ENCODE data around the gene METTL15.
"Not testable (repeated sequence)": the region's sequence is repeated elsewhere in the genome, so short reads cannot be mapped to it uniquely, and the experiment has no call there.

The METTL15 gene

DNA sequence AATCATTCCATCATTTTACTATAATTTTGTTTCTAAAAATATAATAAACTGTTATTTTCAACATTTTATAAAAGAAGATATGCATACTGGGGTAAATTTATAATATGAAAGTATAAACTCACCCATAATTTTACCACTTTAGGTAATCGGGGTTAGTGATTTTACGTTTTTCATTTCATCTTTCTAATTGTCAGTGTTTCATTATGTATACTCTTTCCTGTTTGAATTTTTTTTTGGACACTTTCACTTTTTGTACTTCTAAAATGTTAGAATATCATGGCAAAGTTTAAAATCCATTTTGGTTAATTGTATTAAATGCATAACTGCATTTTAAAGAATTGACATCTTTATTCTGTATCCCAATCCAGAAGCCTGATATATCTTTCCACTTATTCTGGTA is 115.8 kb downstream of the METTL15 start:
- no peak for DNase-seq

DNA sequence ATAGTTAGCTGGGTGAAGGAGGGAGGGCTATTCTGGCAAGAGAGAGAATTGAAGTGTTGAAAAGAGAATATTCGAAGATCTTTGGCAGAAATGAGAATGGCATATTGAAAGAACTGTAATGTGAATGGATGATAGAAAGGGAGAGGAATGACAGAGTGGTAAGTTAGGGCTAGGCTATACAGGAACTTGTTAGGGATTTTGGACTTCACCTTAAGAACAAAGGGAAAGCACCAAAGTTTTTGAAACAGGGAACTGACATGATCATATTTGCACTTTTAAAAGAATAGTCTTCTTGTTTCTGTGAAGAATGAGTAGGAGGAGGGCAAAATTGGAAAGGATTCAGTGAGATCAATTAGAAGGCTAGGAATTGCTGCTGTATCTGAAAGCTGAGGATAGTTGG is 119.3 kb downstream of the METTL15 start:
- no peak for DNase-seq

DNA sequence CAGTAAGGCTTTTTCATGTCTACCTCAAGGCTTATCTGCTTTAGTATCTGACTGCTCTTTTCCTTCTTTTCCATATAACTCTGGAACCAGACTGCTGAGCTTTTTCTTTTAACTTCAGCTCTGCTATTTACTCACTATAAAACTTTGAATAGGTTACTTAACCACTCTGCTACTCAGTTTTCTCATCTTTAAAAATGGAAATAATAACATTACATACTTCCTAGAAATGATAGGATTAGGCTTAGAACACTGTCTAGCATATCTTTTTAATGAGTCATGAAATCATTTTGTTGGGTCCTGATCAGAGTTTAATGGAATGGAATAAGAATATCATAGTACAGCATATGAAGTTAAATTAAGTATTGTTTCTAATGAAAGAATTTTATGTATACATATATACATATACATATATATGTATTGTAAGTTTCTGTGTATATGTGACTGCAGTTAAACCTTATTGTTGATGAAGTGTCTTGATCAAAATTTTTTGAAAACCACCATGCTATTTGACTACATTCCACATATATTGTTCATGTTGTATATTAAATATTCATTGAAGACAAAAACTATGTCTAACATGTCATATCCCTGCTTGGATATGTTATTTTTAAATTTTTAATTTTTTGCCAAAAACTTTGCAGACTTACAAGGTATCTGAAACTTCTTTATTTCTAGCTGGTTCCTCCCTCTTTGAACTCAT is 120.2 kb downstream of the METTL15 start:
- no peak for DNase-seq

DNA sequence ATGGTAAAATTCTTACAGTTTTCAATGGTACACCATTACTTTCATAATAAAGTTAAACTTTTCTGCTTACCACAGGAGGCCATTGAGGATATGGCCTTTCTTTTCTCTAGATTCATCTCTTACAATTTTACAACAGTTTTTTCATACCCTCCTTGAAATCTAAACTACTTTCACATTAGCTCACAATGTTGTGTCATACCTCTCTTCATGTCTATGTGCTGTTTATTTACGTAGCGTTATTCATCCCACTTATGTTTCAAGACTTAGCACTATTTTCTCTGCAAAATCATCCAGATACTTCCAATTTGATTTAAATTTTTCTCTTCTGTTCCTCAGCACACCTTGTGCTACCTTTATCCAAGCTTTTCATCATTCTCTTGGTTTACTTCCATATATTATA is 123.3 kb downstream of the METTL15 start:
- no peak for DNase-seq

DNA sequence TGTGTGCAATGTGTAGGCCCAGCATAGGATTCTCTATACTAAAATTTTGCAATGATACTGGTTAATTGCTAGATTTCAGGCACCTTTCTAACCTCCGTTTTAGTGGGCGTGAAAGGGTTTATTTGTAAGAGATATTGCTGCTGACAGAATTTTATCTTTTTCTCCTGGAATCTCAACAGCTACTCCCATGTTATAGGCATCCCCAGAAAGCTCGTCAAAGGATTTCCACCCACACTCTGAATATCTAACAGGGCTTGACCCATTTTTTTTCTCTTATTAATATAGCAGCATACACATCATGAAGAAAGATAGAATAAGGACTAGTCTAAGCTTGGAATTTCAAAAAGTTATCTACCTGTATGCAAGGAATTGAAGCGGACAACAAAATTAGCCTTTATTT is 124.5 kb downstream of the METTL15 start:
- DNase-seq: no peak

DNA sequence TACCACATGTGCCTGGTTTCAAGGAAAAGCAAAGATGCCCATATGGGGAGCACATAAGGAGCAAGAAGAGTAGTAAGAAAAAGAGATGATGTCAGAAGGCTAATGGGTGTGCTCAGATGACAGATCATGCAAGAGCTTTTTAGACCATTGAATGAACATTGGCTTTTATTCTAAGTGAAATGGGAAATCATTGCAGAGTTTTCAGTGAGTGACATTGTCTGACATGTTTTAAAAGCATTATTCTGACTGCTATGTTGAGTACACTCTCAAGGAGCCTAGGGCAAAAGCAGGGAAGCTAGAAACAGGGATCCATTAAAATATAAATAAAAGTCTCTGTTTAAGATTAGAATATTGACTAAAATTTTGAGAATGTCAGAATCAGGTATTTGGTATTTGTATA is 133.6 kb downstream of the METTL15 start:
- DNase-seq: no peak

DNA sequence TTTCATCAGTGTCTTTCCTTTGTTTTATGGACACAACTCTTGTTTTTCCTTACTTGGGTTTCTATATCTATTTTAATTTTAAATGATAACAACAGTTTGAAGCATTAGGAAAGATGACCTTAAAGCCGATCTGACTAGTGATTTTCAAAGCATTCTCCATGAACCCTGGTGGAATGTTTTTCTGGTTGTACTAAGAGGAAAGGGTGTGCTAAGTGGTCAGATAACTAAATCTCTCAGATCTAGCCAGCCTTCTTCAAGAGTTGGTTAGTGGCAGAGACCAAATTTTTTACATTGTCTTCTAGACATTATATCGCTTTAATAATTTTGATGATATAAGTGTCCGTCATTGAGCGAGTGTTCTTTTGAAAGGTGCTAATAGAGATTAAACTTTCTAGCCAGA is 134.4 kb downstream of the METTL15 start:
- no peak for DNase-seq

DNA sequence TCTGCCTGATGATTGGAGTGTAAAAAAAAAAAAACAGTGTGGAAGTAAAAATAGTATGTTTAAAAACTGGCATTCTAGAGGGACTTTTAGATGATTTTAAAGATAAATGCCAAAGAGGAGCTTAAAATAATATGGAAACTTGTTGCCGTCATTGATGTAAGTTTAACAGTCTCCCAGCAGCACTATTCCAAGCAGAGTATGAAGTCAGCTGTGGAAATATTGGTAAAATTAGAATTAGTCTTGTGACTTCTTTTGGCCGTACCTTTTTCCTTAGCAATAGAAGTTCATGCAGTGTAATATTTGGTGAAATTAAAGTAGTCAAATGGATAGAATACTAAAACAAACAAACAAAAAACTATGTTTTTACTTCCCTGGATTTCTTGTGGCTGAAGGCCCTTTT is 134.9 kb downstream of the METTL15 start:
- DNase-seq: no peak

DNA sequence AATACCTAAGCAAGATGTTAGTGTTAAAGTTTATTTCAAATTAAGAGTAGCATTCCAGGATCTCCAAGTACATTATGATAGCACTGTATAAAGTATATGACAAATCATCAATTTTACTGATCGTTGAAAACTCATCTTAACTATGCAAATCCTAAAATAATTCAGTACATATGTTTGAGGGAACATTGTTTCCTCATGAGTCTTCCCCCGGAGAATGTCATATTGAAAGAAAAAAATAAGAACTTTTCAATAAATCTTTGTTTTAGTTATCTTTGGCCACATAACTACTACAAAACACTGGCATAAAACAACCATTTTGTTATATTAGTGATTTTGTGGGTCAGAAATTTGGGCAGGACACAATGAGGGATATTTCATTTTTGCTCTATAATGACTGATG is 135.4 kb downstream of the METTL15 start:
- DNase-seq: no peak

DNA sequence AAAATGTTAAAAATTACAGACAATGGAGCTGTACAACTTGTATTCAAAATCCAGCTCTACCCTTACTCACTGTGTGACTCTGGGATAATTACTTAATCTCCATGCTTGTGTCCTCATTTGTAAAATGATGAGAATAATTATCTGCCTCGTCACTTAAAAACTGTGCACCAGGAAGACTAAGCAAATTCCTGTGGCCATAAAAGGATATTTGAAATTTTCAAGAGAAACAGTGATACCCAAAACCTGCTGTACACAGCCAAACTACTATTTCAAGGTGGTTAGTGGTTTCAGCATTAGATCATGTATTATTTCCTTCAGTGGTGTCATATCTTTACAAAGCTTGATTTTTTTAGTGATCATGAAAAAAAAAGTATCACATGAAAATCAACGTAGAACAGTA is 136.9 kb downstream of the METTL15 start:
- DNase-seq: no peak

DNA sequence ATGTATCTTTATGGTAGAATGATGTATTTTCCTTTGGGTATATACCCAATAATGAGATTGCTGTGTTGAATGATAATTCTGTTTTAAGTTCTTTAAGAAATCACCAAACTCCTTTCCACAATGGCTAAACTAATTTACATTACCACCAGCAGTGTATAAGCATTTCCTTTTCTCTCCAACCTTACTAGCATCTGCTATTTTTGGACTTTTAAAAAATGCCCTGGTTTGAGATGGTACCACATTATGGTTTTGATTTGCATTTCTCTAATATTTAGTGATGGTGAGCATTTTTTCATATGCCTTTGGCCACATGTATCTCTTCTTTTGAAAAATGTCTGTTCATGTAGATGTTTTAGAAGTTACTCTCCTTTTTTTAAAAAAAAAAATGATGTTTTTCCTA is 142.0 kb downstream of the METTL15 start:
- no peak for DNase-seq

DNA sequence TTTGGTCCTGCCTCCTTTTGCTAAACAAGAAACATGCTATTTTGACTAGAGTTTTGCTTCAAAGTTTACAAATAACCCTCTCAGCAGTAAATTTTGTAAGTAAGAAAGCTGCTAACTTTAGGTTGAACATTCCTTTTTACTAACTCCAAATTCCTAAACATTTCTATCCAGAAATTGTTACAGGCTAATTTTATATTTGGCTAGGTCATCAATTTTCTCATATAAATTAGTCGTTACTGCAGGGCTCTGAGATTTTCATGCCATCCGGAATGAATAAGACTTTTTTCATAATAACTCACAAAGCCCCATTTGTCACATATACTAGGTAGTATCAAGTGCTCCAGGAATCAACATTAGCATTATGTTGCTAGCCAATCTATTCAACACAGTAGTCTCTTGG is 143.1 kb downstream of the METTL15 start:
- DNase-seq: no peak

DNA sequence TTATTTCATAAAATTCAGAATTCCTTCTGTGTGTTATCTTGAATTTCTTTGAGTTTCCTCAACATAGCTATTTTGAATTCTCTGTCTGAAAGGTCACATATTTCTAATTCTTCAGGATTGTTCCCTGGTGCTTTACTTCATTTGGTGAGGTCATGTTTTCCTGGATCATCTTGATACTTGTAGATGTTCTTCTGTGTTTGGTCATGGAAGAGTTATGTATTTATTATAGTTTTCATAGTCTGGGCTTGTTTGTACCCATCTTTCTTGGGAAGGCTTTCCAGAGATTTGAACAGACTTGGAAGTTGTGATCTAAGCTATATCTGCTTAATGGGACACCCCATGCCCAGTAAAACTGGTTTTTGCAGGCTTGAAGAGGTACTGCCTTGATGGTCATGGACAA is 149.6 kb downstream of the METTL15 start:
- DNase-seq: no peak

DNA sequence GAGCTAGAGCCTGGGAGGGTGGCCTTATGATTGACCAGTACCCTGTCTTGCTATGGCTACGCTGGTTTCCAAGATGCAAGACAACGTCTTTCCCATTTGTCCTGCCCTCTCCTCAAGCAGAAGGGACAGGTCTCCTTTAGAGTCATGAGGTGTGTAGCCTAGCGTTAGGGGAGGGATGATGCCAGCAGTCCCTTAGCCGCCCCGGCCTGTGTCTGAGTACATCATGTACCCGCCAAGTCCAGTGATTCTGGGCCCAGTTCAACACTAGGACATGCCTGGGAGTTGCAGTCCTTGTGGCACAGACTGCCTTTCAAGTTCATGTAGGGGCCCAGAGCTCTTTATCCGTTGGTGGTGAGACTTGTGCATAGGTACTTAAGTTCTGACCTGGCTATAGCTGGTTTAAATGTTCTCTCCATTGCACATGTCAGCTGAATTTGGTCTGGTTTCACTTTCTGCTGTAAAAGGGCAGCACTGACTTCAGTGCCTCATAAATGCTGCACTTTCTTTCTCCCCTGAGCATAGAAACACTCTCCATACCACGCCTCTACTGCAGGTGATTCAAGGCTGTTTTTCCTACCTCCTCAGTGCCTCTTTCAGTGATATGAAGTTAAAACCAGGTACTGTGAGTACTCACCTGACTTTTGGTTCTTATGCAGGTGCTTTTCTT is 151.1 kb downstream of the METTL15 start:
- no peak for DNase-seq

DNA sequence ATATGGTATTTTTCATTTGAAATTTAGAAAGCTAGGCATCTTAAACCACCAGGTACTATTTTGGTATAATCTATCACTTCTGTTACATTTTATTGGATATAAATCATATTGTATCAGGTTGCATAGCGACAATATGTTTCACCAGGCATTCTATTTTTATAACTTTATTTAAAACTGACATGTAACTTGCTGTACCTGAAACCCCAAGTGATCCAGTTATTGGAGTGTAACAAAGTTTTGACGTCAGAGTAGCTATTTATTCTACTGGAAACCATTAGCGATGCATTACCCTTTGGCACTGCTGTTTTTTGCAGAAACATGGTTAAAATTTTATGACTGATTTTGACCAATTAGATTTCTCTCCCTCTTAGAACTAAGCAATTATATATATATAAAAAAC is 160.7 kb downstream of the METTL15 start:
- no peak for DNase-seq

DNA sequence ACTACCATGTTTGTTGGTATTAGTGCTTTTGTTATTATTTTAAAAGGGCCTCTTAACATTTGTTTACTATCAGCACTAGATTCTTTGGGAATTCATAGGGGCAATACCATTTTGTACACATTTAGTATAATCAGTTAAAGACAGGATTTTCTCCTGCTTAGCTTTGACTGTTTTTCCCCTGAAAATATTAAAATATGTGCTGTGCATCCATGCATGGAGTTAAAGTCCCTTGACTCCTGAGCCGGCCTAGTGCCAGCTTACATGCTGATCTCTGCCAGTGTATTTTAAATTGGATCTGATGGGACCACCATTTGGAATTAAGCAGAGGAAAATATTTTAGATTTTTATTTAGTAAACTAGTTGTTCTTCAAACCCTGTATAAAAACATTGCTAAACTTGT is 161.4 kb downstream of the METTL15 start:
- no peak for DNase-seq

DNA sequence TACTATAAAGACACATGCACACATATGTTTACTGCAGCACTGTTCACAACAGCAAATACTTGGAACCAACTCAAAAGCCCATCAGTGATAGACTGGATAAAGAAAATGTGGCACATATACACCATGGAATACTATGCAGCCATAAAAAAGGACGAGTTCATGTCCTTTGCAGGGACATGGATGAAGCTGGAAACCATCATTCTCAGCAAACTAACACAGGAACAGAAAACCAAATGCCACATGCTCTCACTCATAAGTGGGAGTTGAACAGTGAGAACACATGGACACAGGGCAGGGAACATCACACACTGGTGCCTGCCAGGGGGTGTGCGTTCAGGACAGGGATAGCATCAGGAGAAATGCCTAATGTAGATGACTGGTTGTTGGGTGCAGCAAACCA is 164.1 kb downstream of the METTL15 start:
- not testable (repeated sequence) for DNase-seq

DNA sequence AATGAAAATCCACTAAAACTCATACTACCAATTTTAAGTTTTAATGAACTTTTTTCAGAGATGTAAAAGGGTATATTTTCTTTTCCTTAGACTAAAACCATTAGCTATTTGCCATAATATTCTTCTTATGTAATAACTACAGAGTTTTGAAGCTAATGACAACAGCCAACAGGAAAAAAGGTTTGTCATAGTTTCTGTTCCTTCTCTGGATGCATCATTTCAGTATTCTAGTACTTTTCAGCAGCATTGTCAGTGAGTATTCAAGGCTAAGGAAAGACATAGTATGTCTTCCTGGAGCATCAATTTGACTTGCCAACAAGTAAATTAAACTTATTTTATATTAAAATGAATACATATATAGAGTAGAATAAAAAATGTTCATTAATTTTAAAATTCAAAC is 166.0 kb downstream of the METTL15 start:
- no peak for DNase-seq

DNA sequence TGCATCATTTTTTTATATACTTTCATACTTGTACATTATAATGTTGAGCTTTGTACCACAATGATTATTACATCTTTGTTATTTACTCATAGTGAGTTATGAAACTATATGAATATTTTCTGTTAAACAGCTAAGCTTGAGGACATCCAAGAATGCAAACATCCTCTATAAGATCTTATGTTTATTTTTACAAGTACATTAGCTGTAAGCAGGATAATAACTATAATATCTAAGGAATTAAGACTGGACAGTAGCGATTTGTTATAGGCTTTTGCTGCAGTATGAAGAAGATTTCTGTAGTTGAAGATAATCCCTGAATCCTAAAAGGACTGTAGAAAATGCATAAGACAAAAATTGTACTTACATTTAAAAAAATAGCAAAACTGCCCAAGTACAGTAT is 176.0 kb downstream of the METTL15 start:
- DNase-seq: no peak

DNA sequence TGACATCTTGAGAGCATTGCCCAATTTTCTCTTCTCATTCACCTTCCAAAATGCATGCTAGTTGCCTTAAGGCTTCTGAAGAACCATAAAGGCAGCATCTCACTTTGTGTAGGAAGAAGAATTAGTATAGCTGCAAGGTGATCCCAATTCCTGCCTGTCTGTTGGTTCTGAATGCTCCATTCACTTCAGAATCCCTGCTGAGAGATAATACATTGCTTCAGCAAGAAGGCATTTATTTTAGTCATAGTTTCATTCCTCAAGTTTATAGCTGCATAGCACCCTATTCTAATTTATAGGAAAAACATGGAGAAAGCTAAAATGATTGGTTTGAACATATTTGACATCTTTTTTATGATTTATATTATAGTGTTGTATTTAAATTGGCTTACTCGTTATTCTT is 181.3 kb downstream of the METTL15 start:
- no peak for DNase-seq

DNA sequence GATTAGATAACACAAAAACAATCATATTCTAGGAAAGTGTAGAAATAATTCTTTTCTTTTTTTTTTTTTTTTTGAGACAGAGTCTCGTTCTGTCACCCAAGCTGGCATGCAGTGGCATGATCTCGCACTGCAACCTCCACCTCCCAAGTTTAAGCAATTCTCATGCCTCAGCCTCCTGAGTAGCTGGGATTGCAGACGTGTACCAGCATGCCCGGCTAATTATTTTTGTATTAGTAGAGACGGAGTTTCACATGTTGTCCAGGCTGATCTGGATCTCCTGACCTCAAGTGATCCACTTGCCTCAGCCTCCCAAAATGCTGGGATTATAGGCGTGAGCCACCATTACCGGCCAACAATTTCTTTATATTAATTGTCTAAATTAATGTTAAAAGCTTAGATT is 182.8 kb downstream of the METTL15 start:
- DNase-seq: not testable (repeated sequence)

DNA sequence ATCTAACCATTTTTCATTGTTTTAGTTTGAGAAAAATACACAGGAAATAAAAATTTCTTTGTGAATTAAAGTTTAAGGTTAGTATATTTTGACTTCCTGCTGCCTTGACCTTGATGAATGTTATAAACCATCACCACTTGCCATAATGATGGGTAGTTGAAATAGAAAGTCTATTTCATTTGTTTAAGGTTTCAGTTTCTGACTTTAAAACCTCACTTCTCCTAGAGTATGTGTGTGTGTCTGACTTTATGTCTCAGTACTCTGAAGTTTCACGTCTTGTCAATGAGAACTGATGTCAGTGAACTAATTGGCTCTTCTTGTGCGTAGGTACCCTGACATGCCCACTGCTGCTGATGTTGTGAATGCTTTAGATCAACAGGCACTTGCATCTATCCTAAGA is 188.2 kb downstream of the METTL15 start:
- DNase-seq: no peak

DNA sequence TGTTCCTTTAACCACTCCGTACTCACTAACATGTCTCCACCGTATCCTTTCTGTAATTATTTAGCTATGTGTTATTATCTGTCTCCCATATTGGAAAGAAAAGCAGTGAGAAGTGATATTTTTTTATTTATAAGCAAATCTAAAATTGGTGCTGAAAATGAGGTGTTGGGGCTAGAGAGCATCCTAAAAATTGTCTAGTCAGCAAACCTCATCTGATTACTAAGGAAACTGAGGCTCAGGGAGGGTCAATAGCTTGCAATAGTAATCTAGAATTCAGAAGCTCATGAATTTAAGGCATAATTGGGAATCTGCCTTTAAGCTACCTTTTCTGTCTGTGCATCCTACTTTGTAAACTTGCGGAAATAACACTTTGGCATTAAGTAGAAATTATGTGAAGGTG is 190.0 kb downstream of the METTL15 start:
- DNase-seq: no peak

DNA sequence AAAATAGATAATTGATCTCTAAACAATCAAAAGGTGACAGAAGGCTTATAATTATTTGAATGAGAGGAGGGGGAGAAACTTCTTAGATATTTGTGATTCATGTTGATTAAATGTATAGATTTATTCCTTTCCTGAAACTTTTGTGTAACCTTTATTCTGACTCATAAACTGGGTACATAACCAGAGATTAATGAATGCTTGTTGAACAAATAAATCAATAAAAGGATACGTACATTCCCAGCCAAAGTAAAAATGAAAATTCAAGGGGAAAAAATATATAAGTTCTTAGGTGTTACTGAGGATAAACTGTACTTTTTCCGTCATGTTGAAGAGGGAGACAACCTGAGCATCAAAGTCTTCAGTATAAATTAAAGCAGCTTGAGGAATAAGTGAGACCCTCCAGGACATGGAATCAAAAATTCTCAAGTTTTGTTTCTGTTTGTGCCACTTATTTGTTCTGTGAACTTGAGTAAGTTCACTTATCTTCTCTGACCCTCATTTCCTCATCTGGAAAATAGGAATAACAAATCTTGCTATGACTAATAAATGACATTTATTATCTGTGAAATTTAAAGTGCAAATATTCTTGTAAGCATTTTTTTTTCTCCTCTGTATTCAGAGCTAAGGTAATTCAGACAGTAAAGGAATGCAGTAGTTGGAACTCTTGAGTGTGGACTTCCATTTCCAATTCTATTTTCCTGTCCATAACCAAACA is 195.4 kb downstream of the METTL15 start:
- DNase-seq: no peak
